GM20000 (cell line): Measurements from ENCODE around the gene C16orf74.

ENCODE experiments used
- DNase-seq: peaks from one replicate; pipeline ENCODE4 v3.0.0; 2012; ENCODE audit warnings: low spot score
- TF ChIP-seq, protein P1 (sequence below): IDR thresholded peaks from 2 replicates; pipeline ENCODE4 v1.5.1; 2012; ENCODE audit warnings: mild to moderate bottlenecking, control low read depth; ENCODE audit errors: extremely low read depth, missing control alignments

C16orf74 gene

GRCh38 chr16:85689950-85690320 lies 61.0 kb downstream of the C16orf74 start:
- DNase-seq = no peak
- TF ChIP-seq, protein P1, sequence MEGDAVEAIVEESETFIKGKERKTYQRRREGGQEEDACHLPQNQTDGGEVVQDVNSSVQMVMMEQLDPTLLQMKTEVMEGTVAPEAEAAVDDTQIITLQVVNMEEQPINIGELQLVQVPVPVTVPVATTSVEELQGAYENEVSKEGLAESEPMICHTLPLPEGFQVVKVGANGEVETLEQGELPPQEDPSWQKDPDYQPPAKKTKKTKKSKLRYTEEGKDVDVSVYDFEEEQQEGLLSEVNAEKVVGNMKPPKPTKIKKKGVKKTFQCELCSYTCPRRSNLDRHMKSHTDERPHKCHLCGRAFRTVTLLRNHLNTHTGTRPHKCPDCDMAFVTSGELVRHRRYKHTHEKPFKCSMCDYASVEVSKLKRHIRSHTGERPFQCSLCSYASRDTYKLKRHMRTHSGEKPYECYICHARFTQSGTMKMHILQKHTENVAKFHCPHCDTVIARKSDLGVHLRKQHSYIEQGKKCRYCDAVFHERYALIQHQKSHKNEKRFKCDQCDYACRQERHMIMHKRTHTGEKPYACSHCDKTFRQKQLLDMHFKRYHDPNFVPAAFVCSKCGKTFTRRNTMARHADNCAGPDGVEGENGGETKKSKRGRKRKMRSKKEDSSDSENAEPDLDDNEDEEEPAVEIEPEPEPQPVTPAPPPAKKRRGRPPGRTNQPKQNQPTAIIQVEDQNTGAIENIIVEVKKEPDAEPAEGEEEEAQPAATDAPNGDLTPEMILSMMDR = no peak

DNA sequence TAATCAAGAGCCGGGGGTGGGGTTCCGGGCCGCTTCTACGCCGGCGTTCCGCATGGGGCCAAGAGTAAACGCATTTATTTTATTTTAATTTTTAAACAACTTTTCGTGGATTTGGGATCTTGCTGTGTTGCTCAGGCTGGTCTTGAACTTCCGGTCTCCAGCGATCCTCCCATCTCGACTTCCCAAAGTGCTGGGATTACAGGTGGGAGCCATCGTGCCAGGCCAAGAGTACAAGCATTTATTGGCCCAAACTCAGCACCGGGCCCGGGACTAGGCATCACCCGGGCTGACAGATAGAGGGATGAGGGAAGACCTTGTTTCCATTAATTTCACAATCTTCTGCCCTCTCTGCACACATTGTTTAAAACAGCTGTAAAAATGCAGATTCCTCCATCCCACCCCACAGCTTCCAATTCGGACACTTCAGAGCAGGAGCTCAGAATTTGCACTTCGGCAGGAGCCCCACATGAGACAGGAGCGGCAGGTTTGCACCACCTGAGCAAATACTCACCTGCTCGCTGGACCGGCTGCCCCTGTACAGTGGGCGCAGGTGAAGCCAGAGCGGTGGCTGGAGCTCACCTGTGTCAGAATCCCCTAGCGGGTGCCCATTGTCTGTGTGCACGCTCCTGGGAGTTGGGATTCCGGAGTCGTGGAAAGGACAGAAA lies 61.5 kb downstream of the C16orf74 start:
- no peak for DNase-seq
- TF ChIP-seq, protein P1 = no peak

DNA sequence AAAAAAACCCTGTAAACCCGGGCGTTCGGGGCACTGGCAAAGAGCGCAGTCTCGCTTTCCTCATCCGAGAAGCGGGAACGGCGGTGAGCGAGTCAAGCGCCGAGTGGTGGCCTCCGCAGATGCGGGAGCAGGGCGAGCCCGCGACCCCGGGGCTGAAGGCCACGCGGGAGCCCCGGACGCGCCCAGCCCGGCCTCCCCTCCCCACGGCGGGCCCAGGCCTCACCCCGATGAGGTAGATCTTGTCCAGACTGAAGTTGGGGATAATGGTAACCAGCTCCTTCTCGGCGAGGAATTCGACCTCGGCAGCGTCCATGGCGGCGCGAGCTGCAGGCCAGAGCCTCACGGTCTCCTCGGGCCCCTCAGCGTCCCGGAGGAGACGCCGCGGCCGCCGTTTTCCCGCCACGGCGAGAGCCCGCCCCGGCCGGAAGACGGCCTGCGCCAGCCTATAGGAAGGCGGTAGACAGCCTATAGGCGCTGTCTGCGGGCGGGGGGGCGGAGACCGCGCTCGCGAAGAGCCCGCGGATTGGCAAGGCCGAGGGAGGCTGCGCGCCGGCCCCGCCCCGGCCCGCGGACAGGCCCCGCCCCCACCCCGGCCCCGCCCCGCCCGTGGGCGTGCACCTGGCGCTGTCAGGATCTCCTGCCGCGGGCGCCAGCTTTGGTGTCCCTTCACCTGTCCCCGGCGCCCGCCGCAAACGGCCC lies 62.2 kb downstream of the C16orf74 start, which contains the start of gene GINS2:
GINS2 (minus strand) TSS at position 369 of the 699 bp plus-strand sequence; CDS start at position 313, 56 bp downstream.
- TF ChIP-seq, protein P1 = no peak
- DNase-seq = peak; percentile 100

DNA sequence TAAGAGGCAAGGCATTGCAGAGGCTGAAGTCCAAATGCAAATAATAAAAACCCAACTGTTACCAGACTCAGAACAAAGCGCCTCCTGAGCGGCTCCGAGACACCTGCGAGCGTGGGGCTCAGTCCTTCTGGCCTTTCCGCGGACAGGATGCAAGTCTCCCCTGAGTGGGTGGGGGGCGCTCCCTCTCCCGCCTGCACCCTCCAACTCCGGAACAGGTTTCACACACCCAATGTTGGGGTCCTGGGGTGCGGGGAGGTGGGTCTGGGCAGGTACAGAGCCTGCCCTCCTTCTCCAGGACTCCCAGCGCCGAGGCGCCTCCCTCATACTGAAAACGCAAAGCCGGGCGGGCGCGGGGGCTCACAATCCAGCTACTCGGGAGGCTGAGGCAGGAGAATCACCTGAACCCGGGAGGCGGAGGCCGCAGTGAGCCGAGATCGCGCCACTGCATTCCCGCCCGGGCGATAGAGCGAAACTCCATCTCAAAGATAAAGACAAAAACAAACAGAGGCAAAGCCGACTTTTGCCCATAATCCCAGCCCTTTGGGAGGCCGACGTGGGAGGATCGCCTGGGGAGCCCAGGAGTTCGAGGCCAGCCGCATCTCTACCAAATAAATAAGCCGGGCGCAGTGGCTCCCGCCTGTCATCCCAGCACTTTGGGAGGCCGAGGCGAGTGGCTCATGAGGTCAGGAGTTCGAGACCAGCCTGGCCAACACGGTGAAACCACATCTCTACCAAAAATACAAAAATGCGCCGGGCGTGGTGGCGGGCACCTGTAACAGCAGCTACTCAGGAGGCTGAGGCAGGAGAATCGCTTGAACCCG lies 63.0 kb downstream of the C16orf74 start:
- no peak for DNase-seq
- TF ChIP-seq, protein P1 = no peak

DNA sequence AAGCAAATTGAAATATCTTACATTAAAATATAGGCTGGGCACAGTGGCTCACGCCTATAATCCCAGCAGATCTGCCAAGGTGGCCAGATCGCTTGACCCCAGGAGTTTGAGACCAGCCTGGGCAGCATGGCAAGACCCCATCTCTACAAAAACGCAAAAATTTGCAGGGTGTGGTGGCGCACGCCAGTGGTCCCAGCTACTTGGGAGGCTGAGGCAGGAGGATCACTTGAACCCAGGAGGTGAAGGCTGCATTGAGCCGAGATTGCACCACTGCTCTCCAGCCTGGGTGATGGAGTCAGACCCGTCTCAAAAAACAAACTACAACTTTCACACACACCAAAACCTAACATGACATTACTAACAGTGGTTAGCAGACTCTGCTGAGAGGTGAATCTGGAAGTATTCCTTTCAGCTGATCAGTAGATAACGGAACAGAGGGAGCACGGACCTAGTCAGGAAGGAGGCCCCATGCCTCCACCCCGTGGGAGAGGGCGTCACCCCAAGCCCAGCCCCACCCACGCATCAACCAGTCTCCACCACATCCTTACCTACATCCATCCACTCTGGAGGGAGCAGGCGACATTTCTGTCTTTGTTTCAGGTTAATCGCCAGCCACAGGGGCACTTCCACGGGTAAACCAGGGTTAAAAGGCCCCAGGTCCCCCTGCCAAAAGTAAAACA lies 63.8 kb downstream of the C16orf74 start:
- TF ChIP-seq, protein P1 = no peak
- no peak for DNase-seq

GRCh38 chr16:85685251-85685650 lies 65.6 kb downstream of the C16orf74 start:
- no peak for DNase-seq
- TF ChIP-seq, protein P1 = no peak
